NCI-H446 treated with DMSO at 0.1 percent for 48 hours (cell line): ENCODE data around the gene ZNF326.
"Not testable (repeated sequence)": the region's sequence is repeated elsewhere in the genome, so short reads cannot be mapped to it uniquely, and the experiment has no call there.

ENCODE experiments used
- DNase-seq: peaks from one replicate; lab custom pipeline; 2025; lab: John Stamatoyannopoulos, UW

Gene ZNF326

GRCh38 chr1:89965193-89965768 lies 29.6 kb upstream of the ZNF326 start:
- peak; percentile 39 for DNase-seq

DNA sequence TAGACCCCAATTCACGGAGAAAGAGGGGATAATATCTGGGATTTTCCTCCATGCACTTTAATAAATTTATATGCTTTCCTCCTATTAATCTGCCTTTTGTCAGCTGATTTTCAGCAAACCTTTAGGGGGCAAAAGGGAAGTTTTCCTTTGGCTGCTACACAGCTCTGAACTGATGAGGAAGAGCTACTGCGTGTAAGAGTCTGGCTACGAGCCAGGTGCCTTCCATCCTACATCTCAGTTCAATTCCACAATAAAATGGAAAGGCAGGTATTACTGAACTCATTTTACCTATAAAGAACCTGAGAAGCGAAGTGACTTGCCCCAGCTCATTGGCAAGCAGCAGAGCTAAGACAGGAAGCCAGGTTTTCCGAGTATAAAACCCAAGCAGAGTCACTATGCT lies 28.3 kb upstream of the ZNF326 start:
- no peak for DNase-seq

DNA sequence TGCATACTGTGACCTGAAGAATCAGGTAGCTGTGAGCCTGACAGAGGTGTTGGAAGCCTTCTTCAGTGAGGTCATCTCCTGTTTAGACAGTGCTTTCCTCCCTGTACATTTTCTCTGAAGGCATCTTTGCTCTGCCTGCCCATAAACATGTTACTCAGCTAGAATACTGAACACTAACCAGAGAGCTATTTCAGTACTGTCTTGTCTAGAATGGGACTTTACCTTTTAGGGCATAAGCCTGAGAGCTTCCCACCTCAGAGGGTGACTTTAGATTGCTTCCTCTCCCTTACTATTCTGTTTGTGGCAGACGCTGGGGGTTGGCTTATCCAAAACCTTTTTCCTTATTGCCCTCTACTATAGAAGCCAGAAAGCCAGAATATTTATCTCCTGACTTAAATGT lies 23.3 kb upstream of the ZNF326 start:
- DNase-seq = no peak

- no peak for DNase-seq
These were observed 22.9 kb upstream of the ZNF326 start for GRCh38 chr1:89972024-89972423.

DNA sequence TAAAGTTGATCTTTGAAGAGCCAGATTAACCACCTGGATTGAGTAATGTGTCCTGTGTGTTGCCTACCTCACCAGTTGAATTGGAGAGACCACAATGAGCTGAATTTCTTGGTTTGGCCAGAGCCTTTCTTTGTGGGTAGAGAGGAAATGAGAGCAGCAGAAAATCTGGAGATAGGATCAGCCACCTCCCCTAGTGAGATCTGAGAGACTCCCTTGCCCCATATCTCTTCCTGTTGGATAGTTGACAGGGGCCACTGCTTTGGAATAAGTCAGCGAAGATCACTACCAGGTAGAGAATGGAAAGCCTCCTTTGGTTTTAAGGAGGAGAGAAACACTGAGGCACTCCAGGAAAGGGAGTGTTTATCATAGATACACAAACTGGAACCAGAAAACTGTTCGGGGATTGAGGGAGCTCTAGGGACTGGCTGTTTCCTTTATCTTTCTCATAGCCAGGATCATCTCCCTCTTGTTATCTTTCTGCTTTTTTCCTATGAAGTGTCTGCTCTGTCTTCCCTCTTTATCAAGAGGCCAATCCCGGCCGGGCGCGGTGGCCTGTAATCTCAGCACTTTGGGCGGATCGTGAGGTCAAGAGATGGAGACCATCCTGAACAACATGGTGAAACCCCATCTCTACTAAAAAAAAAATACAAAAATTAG lies 21.3 kb upstream of the ZNF326 start:
- no peak for DNase-seq

DNA sequence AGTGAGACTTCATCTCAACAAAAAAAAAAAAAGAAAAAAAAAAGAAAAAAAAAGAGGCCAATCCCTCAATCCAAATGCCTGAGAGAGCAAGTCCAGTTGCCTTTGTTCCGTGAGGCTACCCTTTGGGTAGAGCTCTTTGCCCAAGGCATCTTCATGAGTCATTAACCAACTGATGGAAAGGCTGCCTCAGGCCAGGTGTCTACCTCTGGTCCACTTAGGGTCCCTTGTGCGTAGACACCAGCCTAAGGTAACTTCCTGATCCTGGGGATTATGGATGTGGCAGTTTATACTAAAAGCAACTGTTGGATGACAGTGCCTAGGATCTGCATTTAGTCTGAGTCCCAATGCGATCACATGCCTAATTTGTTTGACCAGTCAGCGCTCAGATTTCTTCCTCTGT lies 20.7 kb upstream of the ZNF326 start:
- no peak for DNase-seq

DNA sequence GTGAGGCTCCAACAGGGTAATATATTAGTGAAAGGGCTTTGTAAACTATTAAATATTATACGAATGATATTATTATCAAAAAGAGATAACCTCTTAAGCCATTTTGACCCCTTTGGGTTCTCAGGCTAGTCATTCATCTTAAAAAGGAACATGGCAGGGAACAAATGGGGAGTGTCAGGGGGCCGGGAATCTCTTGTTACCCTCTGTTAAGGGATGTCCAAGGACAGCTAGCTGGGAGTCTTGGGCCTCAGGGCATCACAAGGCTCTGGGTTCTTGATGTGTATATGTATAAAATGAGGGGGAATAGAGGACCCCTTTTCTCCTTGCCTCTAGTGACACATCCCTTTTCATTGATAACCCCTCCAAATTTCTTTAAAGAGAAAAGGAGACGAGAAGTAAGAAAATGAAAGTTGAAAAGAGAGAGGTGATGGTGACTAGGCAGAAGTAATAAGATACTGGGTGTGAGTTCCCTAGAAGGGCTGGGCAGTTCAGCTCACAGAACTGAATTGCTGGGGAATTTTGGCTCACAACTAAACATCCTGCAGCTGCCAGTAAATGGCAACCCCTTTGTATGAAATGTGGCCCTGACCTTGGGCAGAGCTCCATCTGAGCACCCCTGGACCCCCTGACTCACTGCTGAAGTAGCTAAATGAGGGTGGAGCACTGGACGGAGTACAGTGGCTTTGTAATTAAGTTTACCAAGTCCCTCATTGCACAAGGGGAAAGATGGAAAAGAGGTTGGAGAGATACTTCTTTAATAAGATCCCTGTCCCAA lies 20.0 kb upstream of the ZNF326 start:
- DNase-seq = no peak

- DNase-seq = no peak
These were observed 19.3 kb upstream of the ZNF326 start for GRCh38 chr1:89975540-89976125.

DNA sequence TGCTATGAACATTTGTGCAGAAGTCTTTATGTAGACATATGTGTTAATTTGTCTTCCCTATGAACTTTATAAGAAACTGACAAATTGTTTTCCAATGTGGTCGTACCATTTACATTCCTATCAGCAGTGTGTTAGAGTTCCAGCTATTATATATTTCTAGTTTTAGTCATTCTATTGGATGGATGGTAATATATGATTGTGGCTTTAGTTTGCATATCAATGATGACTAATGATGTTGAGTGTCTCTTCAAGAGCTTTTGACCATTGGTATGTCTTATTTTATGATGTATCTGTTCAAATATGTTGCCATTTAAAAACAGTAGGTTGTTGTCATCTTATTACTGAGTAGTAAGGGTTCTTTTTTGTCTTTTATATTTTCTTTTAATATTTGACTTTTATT lies 16.2 kb upstream of the ZNF326 start:
- DNase-seq = no peak

- DNase-seq = no peak
These were observed 14.3 kb upstream of the ZNF326 start for GRCh38 chr1:89980605-89981004.

DNA sequence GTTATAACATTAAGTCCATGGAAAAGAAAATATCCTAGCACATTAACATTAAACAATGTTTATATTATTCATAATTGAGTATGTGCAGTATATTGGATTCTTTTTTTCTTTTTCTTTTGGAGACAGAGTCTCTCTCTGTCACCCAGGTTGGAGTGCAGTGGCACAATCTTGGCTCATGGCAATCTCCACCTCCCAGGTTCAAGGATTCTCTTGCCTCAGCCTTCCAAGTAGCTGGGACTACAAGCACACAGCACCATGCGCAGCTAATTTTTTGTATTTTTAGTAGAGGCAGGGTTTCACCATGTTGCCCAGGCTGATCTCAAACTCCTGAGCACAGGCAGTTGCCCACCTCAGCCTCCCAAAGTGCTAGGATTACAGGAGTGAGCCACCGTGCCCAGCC lies 12.1 kb upstream of the ZNF326 start:
- not testable (repeated sequence) for DNase-seq

DNA sequence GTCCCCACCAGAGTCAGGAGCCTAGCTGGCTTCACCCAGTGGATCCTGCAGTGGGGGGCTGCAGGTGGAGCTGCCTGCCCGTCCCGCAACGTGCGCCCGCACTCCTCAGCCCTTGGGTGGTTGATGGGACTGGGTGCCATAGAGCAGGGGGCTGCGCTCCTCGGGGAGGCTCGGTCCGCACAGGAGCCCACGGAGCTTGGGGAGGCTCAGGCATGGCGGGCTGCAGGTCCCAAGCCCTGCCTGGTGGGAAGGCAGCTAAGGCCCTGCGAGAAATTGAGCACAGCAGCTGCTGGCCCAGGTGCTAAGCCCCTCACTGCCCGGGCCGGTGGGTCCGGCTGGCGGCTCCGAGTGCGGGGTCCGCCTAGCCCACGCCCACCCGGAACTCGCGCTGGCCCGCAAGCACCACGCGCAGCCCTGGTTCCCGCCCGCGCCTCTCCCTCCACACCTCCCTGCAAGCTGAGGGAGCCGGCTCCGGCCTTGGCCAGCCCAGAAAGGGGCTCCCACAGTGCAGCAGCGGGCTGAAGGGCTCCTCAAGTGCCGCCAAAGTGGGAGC lies 10.3 kb upstream of the ZNF326 start:
- DNase-seq = not testable (repeated sequence)

GRCh38 chr1:89986020-89986419 lies 8.9 kb upstream of the ZNF326 start:
- no peak for DNase-seq

GRCh38 chr1:89987159-89987819 lies 7.6 kb upstream of the ZNF326 start:
- peak; percentile 49 for DNase-seq

GRCh38 chr1:89989099-89989498 lies 5.8 kb upstream of the ZNF326 start:
- no peak for DNase-seq

- DNase-seq = peak; percentile 24
These were observed 5.1 kb upstream of the ZNF326 start for GRCh38 chr1:89989799-89990198.

DNA sequence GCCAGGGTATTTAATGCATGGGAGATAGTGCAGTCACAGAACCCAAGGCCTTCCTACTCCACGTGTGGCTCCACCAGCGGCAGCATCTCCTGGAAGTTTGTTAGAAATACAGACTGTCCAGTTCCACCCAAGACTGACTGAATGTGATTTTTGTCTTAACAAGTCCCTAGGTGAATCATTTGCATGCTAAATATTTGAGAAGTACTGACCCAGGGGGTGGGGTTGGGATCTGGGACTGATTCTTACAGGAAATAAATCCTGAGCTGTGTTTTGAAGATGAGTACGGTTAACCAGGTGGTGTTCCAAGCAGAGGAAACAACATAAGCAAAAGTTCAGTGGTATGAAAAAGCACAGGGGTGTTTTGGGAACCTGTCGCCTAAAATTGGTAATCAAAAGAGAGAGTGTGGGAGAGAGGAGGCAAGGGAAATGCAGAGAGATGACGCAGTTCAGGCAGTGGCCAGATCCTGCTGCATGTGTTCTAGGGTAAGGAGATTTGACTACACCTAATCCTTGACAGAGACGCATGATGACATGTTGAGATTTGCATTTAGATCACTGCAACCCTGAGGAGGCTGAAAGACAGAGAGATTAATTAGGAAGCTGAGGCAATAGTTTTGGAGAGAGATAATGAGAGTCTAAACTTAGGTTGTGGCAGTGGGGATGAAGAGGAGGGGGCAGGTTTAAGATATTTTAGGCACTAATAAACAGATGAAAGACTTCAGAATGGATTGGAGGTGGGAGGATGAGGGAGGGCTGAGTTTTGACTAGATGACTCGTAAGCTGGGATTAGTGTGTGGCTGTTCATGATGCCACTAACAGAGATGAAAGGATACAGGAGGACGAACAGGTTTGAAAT lies 3.7 kb upstream of the ZNF326 start:
- no peak for DNase-seq

DNA sequence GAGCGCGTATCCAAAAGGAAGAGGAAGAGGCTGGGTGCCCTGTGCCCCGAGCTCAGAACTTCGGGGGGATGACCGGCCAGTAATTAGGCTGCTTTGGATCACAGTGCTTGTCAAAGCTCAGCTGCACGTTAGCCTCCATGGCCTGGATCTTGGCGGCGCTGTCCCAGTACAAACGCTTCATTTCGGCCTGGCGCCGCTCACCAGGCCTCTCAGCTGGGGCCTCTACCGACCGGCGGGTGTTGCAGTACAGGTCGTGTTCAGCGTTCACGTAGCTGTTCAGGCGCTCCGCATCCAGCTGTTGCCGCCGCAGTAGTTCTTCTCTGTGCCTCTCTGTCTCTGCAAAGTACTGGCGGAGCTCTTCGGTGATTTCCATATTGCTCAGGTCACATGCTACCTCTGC lies 1.4 kb upstream of the ZNF326 start:
- DNase-seq = no peak

- no peak for DNase-seq
These were observed 592 bp upstream of the ZNF326 start for GRCh38 chr1:89994231-89994804.

GRCh38 chr1:89995598-89996449 lies 914 bp downstream of the ZNF326 start:
- no peak for DNase-seq
